GM21390 (cell line): Measurements from ENCODE around the gene SEC14L2.

Experiments
- ATAC-seq: cut with Tn5 transposase; IDR thresholded peaks from one replicate; pipeline ENCODE4 v1.9.1; 2021; ENCODE audit not compliant: unreplicated experiment

Gene SEC14L2

DNA sequence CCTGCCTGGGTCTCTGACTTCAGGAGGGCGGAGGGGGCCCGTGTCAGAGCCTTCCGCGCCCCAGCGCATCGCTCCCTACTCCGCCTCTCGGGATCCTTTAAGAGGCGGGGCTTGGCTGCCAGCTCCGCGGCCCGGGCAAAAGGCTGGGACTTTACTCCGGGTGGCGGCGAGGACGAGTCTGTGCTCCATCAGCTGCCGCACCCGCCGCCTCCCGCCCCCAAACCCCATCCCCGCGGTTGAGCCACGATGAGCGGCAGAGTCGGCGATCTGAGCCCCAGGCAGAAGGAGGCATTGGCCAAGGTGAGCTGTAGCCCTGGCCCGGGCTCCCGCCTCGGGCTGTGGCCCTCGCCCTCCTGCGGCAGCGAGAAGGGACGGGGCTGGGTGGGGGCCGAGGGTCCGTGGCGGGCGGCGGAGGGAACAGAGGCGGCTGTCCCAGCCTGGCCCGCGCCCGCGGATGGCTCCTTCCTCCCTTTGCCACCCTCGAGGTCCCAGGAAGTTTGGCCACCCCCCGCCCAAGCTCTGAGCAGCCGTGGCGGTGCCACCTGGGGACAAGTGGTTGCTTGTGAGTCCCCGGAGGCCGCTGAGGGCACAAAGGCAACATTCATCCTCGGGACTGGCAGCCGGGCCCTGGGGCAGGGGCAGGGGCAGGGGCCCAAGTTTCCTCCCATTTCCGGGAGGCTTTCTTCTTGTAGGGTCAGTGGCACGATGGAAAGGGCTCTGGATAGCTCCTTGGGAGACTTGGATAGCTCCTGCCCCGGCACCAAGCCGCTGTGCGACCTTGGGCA lies at the start of gene SEC14L2:
TSS of gene SEC14L2 (plus strand) at position 148 of the 785 bp plus-strand sequence. CDS start at position 247, 99 bp downstream.
- no peak for ATAC-seq

DNA sequence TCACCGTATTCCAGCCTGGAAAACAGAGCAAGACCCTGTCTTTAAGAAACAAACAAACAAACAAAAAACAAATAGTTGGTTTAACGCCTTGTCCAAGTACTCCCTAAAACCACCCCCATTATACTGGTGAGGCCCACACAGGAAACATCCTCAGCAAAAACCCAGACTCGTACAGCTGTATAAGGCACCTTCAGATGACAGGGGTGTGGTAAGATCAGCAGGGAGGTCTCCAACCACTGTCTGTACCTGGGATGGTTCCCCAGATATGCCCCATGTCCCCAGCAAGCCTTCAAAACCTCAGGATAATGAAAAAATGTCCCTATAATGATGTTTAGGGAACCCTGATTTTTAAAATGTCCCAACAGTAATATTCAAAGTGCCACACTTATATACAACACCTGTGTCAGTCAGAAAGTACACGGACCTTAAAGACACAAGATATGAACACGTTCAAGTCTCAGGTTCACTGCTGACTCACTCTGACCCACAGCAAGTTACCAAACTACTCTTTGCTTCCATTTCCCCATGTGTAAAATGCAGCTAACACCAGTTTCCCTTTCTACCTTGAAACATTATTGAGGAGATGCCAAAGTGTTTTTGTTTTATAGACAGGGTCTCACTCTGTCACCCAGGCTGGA lies 49.4 kb upstream of the SEC14L2 start:
- ATAC-seq: no peak

DNA sequence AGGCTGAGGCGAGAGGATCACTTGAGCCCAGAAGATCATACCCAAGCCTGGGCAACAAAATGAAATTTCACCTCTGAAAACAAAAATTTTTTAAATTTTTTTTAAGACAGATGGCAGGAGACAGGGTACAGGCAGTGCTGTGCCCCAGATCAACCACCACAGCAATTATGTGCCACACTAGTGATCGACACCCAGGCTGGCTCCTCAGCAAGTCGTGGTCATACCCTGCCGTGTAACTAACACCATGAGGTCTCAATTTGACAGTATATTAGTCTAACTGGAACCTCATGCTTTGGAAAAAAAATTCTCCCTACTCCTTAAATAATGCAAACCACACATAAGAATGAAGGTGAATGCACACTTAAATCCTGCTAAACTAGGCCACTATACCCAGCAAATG lies 48.4 kb upstream of the SEC14L2 start:
- ATAC-seq: no peak

DNA sequence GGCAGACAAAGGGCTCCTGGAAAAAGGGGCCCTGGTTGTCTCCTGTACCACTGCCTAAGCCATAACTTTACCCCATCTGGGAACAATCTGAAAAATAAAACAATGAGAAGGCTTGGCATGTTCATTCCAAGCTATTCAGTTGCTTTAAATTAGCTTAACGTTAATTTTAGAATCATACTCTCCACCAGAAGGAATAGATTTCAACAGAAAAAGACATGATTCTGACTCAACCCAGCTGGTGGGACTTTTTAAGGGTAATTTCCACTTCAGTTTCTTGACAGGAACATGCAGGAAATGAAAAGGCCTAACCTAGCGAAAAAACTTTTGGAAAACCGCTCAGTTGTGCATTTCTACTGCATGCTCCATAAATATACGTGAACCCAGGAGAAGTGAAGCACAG lies 48.0 kb upstream of the SEC14L2 start:
- ATAC-seq: no peak

DNA sequence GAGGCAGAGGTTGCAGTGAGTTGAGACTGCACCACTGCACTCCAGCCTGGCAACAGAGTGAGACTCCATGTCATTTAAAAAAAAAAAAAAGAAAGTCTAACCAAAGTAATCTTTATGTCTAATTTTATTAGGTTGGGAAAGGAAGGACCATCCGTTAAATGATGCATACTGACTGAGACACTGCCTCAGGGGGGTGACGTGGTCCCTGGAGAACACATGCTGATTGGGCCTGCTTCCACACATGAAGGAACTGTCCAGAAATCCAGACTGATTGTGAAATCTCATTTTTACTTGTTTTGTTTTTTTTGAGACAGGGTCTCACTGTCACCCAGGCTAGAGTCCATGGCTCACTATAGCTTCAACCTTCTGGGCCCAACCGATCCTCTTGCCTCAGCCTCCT lies 45.6 kb upstream of the SEC14L2 start:
- no peak for ATAC-seq

DNA sequence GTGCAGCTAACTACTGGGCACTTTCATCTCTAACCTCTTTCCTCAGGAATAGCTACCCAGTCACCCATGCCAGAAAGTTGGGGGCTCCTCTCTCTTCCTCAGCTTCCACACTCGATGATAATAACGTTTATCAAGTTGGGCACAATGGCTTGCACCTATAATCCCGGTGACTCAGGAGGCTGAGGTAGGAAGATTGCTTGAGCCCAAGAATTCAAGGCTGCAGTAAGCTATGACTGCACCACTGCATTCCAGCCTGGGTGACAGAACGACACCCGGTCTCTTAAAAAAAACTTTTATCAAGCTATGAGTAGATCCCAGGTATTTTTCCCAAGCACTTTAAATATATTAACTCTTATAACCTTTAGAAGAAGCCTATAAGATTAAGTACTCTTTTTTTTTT lies 42.2 kb upstream of the SEC14L2 start:
- no peak for ATAC-seq

DNA sequence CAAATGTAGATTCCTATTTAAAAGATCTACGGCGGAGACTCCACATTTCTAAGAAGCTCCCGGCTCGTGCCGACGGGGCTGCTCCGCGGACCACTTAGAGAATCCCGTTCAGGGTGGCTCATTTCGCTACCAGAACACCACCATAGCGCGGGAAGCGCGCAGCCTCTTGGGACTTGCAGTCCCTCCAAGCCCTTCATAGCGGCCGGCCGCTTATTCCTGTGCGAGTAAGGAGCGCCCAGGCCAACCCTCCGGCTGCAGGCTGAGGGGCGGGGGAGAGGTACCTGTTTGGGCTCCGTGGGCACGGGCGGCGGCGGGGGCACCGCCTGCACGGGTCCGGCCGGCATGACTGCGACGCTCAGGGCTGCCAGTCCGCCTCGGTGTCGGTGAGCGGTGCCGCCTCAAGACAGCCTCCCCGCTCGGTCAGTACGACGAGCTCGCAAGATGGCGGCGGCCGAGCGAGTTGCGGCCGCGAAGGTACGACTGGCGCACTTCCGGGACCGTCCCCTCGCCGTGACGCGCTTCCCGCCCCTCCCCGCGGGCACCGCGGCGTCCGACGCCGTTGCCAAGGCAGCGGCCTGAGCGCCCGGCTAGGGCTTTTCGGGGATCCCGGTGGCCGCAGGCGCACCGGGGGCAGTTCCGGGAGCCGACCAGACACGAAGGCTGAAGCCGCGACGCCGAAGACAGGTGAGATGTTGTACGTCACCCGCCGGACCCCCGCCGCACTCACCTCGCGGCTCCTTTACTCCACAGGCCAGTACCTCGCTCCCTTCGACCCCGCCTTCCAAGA lies 40.2 kb upstream of the SEC14L2 start, which contains the start of the genes CCDC157 and SF3A1:
TSS of gene CCDC157 (plus strand) at position 559 of the 787 bp plus-strand sequence. CDS start 8,994 bp downstream, outside the sequence.
TSS of gene SF3A1 (minus strand) at position 446 of the 787 bp plus-strand sequence. CDS start at position 344, 102 bp downstream.
- peak; percentile 88 for ATAC-seq

DNA sequence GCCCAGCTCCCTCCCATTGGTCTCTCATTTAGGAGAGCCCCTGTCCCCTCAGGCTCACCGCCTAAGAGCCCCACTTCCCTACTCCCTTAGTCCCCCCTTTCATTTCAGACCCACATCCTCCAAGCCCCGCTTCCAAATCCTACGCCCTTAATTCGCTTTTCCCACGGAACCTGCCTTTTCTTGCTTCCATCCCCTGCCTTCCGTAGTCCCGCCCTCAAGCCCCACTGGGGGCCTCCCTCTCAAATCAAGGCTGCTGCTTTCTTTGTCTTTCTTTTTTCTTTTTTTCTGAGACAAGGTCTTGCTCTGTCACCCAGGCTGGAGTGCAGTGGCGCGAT lies 39.6 kb upstream of the SEC14L2 start:
- ATAC-seq: no peak

DNA sequence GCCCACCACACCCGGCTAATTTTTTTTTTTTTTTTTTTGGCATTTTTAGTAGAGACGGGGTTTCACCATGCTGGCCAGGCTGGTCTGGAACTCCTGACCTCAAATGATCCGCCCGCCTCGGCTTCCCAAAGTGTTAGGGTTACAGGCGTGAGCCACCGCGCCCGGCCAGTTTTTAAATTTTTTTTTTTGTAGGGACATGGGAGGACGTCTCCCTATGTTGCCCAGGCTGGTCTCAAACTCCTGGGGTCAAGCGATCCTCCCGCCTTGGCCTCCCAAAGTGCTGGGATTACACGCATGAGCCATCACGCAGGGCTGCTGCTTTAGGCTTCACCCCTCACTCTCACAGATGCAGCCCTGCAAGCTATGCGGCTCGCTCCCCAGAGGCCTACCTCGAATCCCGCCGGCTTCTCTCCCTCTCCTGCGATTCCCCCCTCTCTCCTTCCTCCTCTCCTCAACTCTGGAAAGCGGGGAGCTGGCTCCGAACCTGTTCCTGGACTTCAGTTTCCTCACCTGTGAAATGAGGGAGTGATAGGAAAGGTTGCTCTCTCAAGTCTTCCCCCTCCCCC lies 39.1 kb upstream of the SEC14L2 start:
- no peak for ATAC-seq

DNA sequence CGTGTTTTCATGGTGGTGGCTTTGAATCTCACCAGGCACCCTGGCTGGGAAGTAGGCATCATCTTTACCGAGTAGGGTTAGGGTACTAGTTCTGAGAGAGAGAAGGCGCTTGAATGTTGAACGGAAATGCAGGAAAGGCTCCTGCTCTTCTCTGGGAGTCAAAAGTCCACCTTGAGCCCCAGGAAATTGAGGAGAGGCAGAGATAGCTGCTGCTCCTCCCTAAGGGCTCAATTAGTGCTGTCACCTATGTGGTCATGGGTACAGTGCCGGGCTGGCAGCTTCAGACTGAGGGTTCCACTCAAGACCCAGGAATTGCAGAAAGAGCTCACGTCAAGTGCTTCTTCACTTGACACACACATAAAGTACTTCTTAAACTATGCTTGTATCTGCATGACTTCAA lies 38.3 kb upstream of the SEC14L2 start:
- ATAC-seq: no peak

DNA sequence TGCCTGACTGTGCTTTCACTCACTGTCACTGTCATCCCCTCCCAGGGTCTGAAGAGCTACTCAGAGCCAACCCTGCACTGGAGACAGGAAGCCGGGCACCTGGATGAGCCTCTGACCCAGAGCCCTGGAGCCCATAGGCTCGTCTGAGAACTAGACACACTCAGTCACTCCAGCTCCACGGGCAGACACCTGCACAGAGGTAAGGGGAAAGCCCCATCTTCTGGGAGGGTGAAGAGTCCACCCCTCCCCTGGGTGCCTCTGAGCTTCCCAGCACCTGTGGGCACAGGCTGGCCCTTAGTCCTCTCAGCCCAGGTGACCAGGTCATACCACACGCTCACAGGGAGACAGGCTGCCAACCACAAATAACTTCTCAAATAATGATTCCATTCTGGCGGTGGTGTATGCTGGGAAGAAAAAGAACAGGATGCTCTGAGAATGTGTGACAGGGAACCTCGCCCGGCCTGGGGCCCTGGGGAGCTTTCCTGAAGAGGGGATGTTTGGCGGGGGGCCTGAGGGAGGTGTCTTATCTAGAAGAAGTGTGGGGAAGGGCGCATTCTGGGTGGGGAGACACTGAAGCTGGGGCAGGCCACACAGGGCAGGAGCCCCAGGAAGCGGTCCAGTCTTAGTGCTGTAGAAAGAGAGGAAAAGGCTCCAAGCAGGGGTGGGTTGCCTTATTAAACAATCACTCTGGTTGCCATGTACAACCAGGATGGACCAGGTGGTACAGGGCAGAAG lies 34.7 kb upstream of the SEC14L2 start:
- no peak for ATAC-seq

DNA sequence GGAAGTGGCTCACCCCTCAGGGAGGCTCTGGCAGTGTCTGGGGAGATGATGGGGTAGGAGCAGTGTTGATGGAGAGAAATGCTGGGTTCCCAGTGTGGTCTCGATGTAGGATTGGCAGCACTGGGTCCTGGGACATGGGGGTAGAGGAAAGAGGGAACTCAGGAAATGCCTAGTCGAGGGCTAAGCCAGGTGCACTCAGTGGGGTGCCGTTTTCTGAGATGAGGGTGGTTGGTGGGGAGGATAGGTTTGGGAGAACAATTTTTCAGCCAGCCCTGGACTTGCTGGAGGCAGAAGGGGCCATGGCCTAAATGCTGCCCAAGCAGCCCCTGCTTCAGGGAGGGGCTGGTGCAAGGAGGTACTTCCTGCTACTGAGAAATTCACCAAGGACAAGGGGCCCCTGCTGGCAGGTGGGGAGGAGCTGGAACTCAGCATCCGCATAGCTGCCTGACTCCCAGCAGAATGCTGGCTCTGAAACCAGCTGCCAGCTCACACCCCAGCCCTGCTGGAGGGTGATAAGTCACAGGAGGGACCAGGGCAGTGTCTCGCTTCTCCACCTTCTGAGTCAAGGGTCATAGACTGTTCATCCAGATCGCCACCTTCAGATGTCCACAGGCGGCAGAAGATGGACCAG lies 34.1 kb upstream of the SEC14L2 start:
- ATAC-seq: no peak

DNA sequence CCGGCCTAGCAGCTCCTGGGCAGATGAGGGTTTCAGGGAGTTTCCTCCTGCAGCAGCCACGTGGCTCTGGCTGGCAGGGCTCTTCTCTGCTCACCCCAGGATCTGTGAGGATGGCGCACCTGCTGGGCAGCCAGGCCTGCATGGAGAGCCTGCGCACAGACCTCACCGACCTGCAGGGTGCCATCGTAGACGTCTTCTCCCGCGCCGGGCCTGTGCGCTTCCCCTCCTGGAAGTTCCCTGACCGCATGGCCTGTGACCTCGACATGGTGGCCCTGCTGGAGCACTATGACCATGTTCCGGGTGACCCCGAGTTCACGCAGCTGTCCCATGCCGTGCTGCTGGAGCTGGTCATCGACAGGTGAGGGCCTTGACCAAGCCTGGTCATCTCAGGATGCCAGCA lies 30.9 kb upstream of the SEC14L2 start:
- ATAC-seq: no peak

DNA sequence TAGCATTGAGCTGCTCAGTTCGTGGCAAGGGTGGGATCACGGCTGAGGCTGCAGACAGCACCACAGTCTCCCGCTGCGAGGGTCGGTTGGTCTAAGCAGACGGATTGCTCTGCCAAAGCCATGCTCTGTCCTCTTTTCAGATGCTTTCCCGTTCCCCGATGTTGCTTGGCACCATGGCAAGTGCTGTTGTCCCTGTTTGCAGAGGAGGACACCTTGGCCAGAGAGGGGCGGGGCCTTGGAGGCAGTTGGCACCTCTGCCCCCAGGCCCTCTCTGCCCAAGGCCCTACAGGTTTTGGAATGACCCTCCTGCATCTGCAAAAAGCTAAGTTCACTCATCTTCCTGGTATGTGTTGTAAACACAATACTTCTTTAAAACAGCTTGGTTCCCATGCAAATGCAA lies 28.4 kb upstream of the SEC14L2 start:
- no peak for ATAC-seq

DNA sequence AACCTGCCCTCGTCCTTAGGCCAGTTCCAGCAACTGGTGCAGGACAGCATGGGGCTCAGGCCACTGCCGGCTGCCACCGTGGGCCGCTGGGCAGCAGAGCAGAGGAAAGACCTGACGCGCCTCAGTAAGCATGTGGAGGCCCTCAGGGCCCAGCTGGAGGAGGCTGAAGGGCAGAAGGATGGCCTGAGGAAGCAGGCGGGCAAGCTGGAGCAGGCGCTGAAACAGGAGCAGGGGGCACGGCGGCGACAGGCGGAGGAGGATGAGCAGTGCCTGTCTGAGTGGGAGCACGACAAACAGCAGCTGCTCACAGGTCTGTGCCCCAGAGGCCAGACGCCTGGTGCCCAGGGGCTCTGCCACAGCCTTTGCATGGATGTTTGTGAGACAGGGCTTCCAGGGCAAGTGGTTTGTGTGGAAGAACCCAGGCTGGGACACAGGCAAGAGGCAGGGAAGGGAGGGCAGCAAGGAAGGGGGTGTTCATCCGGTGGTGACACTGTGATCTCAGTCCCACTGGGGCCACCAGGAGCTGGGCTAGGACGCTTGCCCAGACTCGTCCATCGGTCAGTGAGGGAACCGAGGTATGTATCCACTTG lies 26.1 kb upstream of the SEC14L2 start:
- ATAC-seq: no peak

DNA sequence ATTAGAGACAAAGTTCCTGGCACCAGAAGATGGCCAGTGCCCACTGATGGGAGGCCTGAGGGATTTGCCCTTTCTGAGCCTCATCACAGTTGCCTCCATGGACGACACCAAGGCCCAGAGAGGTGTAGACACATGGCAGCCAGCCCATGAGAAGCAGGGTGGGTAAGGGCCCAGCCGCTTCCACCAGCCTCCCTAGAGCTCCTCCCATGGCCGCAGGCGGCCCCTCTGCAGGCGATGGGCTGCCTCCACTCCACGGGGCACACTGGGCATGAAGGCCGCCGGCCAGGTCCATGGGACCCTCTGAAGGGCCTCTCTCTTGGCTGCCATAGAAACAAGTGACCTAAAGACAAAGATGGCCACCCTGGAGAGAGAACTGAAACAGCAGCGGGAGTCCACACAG lies 25.5 kb upstream of the SEC14L2 start:
- ATAC-seq: no peak

DNA sequence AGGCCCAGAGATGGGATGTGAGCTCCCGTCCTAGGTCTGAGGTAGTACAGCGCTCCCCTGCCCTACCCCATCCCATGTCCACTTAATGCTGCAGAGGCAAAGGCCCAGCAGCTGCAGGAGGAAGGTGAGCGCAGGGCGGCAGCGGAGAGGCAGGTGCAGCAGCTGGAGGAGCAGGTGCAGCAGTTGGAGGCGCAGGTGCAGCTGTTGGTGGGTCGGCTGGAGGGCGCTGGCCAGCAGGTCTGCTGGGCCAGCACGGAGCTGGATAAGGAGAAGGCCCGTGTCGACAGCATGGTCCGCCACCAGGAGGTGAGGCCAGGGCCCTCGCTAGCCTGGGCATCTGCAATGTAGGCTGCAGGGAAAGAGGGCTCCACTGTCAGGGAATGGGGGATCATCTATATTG lies 24.8 kb upstream of the SEC14L2 start:
- no peak for ATAC-seq

DNA sequence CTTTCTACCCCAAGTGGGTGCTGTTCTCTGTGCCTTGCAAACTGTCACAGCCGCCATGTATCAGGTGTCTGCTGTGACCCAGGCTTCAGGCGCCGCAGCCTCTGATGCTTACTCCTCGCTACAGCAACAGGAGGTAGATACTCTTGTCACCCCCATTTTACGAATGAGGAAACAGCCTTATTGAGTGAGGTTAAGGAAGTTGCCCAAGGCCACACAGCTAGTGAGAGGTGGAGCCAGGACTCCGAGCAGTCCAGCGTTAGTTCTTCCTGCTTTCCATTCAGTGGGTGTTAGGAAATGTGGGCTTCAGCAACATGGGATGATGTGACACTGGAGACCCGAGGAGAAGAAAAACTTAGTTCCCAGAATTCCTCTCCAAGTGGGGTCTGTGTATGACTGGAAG lies 23.9 kb upstream of the SEC14L2 start:
- ATAC-seq: no peak

DNA sequence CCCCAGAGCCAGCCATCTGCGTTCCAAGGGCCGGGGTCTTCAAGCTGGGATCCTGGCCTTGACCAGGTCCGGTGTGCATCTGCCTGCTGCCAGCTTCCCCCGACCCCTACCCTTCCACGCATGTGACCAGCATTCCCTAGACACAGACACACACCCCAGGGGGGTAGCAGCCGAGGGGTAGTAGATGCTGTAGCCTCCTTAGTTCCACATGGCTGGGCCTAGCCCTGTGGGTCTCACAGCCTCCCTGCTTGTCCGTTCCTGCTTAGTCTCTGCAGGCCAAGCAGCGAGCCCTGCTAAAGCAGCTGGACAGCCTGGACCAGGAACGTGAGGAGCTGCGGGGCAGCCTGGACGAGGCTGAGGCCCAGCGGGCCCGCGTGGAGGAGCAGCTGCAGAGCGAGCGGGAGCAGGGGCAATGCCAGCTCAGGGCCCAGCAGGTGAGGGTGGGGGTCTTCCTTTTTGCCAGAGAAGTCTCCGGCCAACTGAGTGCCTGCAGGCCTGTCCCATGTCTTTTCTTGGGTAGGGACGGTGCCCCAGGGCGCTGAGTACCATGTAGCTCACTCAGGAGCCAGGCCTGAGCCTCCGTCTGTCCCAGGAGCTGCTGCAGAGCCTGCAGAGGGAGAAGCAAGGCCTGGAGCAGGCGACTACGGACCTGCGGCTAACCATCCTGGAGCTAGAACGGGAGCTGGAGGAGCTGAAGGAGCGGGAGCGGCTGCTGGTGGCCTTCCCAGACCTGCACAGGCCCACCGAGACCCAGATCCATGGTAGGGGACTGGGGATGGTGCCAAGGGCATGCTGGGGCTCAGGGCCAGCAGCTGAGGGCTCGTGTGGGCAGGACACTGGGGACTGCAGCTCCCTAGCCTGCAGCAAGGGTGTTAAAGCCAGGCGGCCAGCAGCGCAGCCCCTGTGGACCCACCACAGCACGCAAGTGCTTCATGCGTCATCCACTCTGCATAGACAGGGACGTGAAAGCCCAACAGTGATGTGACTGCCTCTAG lies 23.2 kb upstream of the SEC14L2 start:
- no peak for ATAC-seq
